GM18508 (cell line): Measurements from ENCODE around the gene RSL24D1.

ENCODE experiments used
- ATAC-seq: cut with Tn5 transposase; IDR thresholded peaks from one replicate; pipeline ENCODE4 v1.9.1; 2021; ENCODE audit warnings: moderate number of reproducible peaks; ENCODE audit not compliant: insufficient read depth, unreplicated experiment

Gene RSL24D1

DNA sequence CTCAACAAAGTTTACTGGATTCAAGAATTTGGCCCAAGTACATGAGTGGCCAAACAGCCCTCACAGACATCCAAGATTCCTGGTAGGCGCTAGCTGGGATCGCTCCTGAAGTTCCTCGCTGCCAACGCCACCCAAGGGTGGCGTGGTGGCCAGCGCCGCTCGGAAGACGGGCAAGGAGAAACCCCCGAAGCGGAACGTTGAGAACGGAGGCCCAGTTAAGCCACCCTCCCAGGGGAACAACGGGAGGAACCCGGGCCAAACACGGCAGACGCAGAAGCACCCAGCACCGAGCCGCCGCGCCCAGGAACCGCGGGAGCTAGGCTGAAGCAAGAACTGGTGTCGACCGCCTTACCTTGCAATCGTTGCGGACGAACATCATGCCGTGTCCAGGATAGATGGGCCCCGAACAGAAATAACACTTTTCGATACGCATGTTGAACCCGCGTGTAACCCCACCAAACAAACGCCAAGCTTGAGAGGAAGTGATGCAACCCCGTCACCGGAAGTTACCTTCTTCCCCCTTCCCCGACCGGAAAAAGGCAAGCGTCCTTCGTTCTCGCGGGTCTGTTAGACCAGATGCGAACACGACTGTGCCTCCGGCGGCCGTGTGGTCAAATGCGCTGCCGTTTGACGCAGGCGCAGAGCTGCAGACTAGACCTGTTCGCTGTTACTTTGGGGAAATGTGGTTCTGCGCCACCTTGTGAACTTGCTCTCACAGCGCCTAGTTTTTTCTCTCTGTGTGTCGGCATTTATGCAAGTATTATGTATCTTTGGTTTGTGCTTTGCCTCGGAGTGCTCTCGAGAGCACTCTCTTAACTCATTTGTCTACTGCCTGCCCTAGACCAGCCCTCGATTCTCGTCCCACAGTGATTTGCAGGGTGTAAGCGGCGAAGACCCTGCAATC, at the start of gene RSL24D1:
Gene RSL24D1 (minus strand): TSS at position 484 of the 904 bp plus-strand sequence. CDS start 51 bp downstream, at position 433.
- ATAC-seq: peak; percentile 77

DNA sequence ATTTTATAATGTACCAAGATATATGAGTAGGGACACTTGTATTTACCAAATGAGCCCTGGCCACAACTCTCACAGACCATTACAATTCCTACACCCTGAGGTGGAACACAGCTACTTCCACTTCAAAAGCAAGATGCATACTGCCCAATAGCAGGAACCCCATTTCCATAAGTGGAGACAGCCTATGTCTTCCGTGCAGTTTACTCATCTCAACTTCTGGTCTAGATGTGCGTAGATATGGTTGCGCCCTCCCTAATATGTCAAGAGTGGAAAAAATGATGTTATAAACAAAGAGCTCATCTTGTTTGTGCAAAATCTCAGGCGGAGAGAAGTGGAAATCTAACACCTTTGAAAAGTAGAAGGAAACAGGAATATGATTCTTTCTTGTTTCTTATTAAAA, 48.3 kb upstream of the RSL24D1 start:
- ATAC-seq: no peak

DNA sequence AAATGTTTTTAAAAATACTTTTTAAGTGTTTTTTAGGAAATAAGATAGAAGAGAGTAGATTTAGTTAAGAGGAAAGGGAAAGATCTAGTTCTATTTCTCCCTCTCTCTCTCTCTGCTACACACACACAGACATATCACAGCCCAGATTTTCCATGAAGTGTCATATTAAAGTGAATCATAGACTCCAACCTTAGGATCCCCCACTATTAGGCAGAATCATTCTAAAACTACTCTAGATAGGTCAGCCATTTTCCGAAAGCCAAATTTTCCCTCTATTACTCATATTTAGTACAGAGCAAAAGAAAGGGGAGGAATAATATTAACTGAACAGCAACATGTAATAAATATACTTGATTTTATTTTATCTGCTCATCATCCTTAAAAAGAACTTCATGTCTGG, 45.1 kb upstream of the RSL24D1 start:
- no peak for ATAC-seq

DNA sequence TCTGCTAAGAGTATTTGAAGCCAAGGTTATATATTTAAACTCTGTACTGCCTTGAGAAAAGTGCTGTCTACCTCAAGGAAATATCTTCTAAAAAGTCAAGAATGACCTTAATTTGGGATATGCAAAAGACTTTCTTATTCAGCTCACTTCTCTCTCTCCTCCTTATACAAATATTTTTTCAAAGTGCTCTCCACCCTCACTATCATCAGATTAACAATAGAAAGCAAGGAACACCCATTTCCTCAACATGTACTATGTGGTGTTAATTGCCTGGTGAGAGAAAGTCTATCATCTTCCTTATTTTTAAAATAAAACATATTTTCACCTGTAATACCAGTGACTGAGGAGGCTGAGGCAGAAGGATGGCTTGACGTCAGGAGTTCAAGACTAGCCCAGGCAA, 44.4 kb upstream of the RSL24D1 start:
- no peak for ATAC-seq

DNA sequence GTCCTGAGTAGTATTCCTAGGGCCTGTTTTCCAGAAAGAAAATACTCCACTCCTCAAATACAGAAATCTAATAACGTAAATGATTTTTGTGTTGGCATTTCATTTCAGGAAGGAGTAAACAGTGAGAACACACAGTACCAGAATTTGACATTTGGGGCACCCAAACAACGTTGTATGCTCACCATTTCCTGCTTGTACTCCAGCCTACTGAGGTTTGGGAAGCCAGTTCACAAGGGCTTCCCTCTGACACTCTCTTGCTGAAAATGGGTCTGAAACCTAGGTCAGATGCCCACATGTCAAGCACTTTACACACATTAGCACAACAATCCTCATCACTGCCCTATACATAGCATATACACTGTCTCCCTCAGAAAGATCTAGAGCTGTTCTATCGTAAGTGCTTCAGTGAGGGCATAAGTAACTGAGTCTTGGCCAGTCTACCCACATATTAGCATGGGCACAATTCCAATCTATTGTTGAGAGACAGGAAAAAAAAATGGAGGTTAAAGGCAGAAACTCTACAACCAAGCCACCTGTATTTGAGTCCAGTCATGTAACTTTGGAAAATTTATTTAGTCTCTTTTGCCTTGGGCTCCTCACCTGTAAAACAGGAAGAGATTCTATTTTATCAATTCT, 43.5 kb upstream of the RSL24D1 start:
- no peak for ATAC-seq

DNA sequence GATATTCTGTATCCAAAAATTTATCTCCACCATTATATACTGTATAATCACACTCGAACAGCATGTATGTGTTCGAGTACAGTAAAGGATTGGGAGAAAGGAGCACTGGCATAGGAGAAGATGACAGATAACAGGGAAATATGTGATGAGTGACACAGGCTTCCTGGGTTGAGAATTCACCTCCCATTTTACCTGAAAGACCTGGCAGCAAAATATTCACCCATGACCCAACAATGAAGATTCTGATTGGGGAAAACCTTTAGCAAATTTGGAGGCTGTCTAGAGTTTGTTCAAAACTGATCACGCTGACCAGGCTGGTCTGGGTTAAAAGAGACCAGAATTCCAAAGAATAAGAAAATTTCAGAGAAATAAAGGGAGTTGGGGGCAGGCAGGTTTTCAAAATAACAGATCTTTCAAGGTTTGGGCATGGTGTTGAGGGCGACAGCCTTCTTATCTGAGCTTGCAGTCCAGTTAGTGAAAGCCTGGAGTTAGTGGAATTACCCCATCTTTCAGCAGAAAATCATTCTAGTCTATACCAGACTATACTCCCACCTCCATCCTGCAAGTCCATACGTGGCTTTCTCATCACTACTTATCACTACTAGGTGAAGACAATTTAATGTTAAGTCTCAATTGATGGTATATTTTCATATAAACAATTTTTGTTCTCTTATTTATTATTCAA, 42.8 kb upstream of the RSL24D1 start:
- ATAC-seq: no peak

DNA sequence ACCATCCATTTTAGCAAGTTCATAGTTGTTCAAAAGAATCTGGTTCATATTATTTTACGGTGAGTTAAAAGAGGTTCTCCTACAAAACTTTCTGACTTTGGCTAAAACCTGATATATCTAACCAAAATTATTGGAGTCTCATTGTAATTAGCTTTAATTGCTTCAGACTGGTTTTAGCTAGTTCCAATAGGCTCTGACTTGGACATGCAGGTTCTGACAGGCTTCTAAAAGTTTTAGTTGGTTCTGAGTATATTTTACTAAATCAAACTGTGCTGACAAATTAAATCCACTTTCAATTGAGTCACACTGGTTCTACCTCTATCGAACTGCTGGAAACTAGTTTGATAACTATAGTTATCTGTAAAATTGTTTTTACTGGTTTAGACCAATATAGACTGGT, 42.1 kb upstream of the RSL24D1 start:
- no peak for ATAC-seq

DNA sequence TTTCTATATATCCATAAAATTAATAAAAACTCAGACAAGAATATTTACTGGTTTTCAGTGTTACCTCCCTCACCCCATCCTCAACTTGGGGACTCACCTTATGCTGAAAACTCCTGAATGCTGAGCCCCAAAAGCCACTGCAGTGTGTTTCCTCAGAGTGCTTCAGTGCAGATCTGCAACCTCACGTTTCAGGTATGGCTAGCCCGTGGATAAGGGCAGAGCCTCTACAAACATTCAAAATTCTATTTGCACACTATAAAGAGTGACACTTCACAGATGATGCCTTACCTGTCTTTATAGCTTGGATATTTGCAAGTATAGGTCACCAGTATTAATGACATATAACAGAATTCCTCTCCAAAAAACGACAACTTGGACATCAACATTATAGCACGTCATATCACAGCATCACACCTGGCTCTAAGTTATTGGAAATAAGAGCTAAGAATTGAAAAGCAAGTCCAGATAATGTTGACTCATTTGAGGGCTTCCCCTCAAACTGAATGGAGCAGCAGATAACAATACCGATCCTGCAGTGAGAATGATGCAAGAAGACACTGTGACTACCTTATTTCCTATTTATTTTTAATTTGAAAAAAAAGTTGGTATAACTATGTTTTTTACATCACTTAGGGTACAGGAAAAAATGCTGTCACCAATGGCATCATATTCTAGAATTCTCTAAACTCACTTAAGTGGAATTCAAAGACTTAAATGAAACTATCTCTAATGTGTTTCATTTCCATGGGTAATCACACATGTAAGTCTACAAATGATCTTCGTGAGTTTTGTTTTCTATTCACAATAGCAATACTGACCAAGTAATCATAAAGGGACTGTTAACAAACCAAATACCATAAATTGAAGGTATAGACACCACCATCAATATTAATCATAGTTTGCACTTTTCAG, 40.7 kb upstream of the RSL24D1 start:
- ATAC-seq: no peak

DNA sequence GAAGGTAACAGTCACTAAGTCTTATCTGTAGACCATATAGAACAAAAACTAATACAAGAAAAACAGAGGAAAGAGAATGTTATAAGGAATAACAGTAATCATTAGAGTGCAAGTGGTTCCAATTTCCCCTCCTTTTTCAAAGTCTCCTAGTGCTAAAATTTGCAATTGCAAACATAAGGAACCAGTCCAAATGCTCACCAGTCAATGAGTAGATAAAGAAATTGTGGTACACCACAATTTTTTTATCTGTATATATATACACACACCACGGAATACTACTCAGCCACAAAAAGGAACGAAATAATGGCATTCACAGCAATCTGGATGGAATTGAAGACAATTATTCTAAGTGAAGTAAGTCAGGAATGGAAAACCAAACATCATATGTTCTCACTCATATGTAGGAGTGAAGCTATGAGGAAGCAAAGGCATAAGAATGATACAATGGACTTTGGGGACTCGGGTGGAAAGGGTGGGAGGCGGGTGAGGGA, 38.9 kb upstream of the RSL24D1 start:
- ATAC-seq: no peak

DNA sequence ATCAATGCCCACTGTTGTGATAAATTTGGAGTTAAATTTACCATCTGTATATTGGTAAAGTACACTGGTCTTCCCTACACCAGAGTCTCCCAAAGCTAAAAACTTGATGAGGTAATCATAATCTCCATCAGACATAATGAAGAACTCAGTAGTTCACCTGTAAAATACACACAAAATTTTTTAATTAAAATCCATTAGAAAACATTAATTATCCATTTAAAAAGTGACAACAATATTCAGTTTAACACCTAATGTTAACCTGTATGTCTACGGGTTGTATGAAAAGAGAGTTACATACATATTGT, 38.0 kb upstream of the RSL24D1 start:
- ATAC-seq: no peak

DNA sequence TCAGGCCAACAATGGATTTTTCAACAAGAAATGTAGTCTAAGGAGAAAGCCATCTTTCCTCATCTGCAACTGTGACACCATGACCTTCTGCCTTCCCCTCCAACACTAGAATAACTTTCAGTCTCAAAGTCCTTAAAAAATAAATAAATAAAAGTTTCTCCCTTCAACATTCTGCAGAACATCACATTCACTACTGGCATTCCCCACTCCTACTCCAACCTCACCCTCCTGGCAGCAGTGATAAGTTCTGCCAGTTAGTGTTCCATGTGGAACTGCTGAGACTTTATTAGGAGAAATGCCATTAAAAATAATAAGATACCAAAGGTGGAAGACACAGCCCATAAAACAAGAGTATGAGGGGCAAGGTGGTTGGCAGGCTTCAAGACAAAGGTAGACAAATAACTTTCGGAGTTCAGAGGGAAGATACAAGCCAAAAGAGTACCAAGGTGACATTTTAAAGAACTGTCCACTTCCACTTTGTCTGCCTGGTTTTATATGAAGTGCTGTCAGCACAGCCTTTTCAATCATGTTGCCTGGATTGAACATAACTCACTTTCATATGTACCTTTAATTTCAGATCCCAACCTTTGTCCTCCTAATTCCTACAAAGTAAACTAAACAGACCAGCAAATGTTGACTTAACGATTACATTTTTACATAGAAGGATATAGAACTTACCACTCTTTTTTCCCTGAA, 37.5 kb upstream of the RSL24D1 start:
- no peak for ATAC-seq

DNA sequence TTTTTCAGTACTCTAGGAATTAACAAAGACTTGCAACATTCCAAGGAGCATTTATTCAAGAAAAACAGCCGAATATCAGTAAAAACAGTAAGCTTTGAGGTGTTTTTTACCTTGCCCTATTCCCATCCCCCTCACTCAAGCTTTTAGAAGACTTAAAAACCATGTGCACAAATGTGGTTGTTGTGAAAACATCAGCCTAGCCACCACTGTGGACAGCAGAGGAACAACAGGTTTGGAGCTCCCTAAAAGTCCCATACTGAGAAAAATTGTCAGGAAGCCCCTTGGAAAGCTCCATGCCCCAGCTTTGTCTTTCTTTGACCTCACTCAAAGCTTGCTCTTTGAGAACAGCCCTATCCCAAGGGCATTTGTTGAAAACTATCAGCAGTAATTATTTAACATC, 34.7 kb upstream of the RSL24D1 start:
- ATAC-seq: no peak

DNA sequence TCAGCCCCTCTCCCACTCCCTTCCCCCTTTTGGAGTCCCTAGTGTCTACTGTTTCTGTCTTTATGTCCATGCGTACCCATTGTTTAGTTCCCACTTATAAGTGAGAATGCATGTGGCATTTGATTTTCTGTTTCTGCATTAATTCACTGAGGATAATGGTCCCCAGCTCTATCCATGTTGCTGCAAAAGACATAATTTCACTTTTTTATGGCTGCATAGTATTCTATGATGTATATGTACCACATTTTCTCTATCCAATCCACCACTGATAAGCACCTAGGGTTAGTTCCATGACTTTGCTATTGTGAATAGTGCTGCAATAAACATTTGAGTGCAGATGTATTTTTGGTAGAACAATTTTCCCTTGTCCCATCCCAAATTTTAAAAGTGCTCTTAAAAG, 34.2 kb upstream of the RSL24D1 start:
- ATAC-seq: no peak

DNA sequence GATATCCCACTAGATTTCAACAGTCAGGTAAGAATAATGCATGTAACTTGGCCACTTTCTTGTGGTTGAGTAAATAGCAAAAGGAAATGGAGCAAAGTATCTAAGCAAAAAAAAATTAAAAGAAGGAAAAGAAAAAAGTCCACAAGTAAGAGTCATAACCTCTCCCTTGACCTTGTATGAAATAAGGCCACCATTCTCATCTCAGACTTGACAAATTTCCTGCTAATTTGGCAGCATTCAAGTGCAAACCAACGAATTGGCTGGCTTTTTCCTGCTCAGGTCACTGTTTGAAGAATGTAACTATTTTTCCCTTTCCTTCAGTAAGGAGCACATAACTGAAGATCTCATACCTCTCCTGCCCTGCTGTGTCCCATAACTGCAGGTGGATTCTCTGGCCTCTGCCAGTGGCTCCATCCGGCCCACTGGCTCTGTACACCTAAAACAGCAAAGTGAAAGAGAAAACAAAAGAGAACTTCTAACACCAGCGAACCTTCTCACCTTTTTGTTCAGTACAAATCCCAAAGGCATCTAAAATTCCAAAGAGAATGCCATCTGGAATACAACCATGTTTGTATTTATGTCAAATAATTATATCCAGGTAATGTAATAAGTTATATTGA, 33.4 kb upstream of the RSL24D1 start:
- ATAC-seq: no peak

DNA sequence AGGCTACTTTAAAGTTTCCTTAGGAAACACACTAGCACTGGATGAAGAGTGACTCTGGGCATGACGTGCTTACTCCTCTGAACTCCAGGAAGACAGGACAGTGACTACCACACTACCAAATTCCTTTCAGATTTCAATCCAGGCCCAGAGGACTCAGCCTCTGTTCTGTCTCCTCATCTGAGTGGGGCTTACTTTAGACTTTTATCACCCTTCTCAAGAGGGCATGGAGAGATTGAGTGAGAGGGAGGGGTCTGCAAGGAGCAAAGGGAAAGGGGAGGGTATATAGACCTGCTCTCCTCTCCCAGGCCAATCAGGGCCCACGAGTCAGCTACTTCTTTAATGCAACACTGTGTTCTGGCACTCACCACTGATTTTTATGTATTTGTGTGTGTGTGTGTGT, 29.4 kb upstream of the RSL24D1 start:
- no peak for ATAC-seq

DNA sequence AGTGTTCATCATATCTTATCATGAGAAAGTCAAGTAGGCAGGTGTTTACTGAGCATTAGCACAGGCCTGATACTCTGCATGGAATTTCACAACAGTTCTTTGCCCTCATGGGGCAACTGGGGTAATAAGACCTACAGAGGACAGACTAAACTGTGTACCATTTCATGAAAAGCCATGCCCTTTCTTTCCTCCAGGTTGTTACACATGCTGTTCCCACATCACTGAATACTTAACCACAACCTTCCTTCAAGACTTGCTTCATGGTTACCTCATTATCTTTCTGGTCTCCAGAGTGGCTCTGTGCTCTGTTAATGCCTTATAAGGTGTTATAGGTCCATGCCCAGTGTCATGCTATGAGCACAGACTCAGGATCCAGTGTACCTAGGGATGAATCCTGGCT, 28.2 kb upstream of the RSL24D1 start:
- no peak for ATAC-seq

DNA sequence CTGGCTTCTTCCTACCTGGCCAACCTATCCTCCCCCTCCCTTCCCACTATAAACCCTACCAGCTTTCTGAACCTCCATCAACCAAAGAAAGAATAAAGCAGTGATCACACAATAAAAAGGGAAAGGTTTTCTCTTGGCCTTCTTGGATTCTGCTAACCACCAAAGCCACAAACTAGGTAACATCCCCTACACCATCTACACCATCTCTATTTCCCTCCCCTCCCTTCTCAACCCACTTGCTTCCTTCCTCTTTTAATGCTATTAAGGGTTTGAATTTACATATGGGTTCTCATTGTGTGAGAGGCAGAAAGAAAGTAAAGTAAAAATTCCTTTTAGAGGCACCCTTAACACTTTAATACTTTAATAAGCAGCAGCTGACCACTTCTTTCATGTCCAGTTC, 25.8 kb upstream of the RSL24D1 start:
- no peak for ATAC-seq

DNA sequence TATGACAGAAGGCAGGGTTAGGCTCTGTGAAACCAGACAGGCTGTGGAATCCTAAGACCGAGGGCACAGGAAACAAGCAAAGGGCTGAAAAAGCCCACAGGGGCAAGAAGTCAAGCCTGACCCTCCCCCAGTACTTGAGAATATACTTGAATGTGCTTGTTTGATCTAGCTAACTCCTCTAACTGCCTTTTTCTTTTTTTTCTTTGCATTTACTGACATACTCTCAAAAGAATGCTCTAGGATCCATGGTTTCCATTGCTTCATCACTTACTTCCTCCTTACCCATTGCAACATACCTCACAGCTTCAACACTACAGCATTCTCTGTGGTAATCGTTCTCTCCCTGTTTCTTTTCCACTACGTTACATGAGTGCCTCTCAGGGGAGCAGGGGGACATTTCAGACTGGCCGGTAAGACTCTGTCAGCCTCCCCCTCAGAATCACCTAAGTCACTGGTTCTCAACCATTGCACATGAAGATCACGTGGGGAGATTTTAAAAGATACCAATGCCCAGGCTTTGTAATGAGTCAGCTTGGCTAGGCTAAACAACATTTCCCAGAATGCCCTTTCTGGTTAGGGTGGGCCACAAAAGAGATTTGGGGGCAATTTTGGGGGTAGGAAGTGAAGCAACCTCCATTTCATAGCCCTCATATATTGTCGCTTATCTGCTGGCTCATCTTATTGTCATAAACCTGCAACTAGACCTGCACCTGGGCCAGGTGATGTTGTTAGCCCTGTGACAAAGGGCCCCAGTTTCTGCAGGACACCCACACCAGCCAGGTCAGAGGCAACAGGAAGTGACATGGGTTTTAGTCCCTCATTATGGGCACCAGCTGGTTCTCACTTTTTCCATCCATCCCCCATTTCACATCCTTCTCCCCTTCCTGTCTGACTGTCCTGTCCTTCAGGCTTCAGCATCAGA, 24.6 kb upstream of the RSL24D1 start:
- ATAC-seq: peak; percentile 30
